ENCODE data around the gene GPC5. TPM values are rescaled to one million over a fixed set of nuclear protein-coding genes. Genes with fewer than 3 reads are reported as not detected.

GPC5 gene
- polyA plus RNA-seq, 2 donors = not detected

- Histone ChIP-seq H3K9me3 (ENCODE audit: control insufficient read depth in 2 of 2, insufficient read depth in 1 of 2, low read depth in 1 of 2, low read length in 1 of 2) (no peaks in the 10 kb centered on the region), H3K36me3 (ENCODE audit: control insufficient read depth in 2 of 2, insufficient read depth in 2 of 2, low read length in 1 of 2) (no peaks in the 10 kb centered on the region), H3K4me1 (ENCODE audit: control insufficient read depth in 2 of 2, insufficient read depth in 2 of 2, low read length in 1 of 2) (no peaks in the 10 kb centered on the region), H3K27ac (ENCODE audit: low read depth in 2 of 2, low read length in 1 of 2) (no peak overlapping the region), H3K4me3 (ENCODE audit: low read depth in 1 of 2, low read length in 2 of 2) (no peak overlapping the region), H3K27me3 (ENCODE audit: control insufficient read depth in 1 of 2, insufficient read depth in 2 of 2, low read length in 2 of 2) (no peaks in the 10 kb centered on the region)
- 73 to 79% methylated on average over 1 of the region's 1 CpG for WGBS, 2 donors
Measured at GRCh38 chr13:92150606-92151005, 752.2 kb downstream of the GPC5 start.

- Histone ChIP-seq H3K4me3 (ENCODE audit: low read depth in 1 of 2, low read length in 2 of 2) (no peak overlapping the region), H3K9me3 (ENCODE audit: control insufficient read depth in 2 of 2, insufficient read depth in 1 of 2, low read depth in 1 of 2, low read length in 1 of 2) (no peaks in the 10 kb centered on the region), H3K4me1 (ENCODE audit: control insufficient read depth in 2 of 2, insufficient read depth in 2 of 2, low read length in 1 of 2) (no peaks in the 10 kb centered on the region), H3K27ac (ENCODE audit: low read depth in 2 of 2, low read length in 1 of 2) (no peak overlapping the region), H3K27me3 (ENCODE audit: control insufficient read depth in 1 of 2, insufficient read depth in 2 of 2, low read length in 2 of 2) (no peaks in the 10 kb centered on the region), H3K36me3 (ENCODE audit: control insufficient read depth in 2 of 2, insufficient read depth in 2 of 2, low read length in 1 of 2) (no peaks in the 10 kb centered on the region)
- 56 to 64% methylated on average over 3 of the region's 3 CpGs for WGBS, 2 donors
Measured at GRCh38 chr13:92158346-92158745, 759.9 kb downstream of the GPC5 start.

- WGBS, 2 donors = 65 to 78% methylated on average over 5 of the region's 5 CpGs
- Histone ChIP-seq H3K36me3 (ENCODE audit: control insufficient read depth in 2 of 2, insufficient read depth in 2 of 2, low read length in 1 of 2) (no peaks in the 10 kb centered on the region), H3K9me3 (ENCODE audit: control insufficient read depth in 2 of 2, insufficient read depth in 1 of 2, low read depth in 1 of 2, low read length in 1 of 2) (no peaks in the 10 kb centered on the region), H3K4me1 (ENCODE audit: control insufficient read depth in 2 of 2, insufficient read depth in 2 of 2, low read length in 1 of 2) (no peaks in the 10 kb centered on the region), H3K27me3 (ENCODE audit: control insufficient read depth in 1 of 2, insufficient read depth in 2 of 2, low read length in 2 of 2) (no peaks in the 10 kb centered on the region), H3K27ac (ENCODE audit: low read depth in 2 of 2, low read length in 1 of 2) (no peak overlapping the region), H3K4me3 (ENCODE audit: low read depth in 1 of 2, low read length in 2 of 2) (no peak overlapping the region)
Measured at GRCh38 chr13:92164822-92165221, 766.4 kb downstream of the GPC5 start.

GRCh38 chr13:92172191-92172590, 773.8 kb downstream of the GPC5 start:
- H3K4me1 ChIP-seq (ENCODE audit: control insufficient read depth in 2 of 2, insufficient read depth in 2 of 2, low read length in 1 of 2) = no peaks in the 10 kb centered on the region
- H3K36me3 ChIP-seq (ENCODE audit: control insufficient read depth in 2 of 2, insufficient read depth in 2 of 2, low read length in 1 of 2) = no peaks in the 10 kb centered on the region
- no peaks in the 10 kb centered on the region for H3K9me3 ChIP-seq (ENCODE audit: control insufficient read depth in 2 of 2, insufficient read depth in 1 of 2, low read depth in 1 of 2, low read length in 1 of 2)
- H3K27ac ChIP-seq (ENCODE audit: low read depth in 2 of 2, low read length in 1 of 2) = no peak overlapping the region
- no peaks in the 10 kb centered on the region for H3K27me3 ChIP-seq (ENCODE audit: control insufficient read depth in 1 of 2, insufficient read depth in 2 of 2, low read length in 2 of 2)
- WGBS, 2 donors = 71 to 82% methylated on average over 1 of the region's 1 CpG
- no peak overlapping the region for H3K4me3 ChIP-seq (ENCODE audit: low read depth in 1 of 2, low read length in 2 of 2)

GRCh38 chr13:92173254-92173653, 774.8 kb downstream of the GPC5 start:
- Histone ChIP-seq H3K9me3 (ENCODE audit: control insufficient read depth in 2 of 2, insufficient read depth in 1 of 2, low read depth in 1 of 2, low read length in 1 of 2) (no peaks in the 10 kb centered on the region), H3K27ac (ENCODE audit: low read depth in 2 of 2, low read length in 1 of 2) (no peak overlapping the region), H3K36me3 (ENCODE audit: control insufficient read depth in 2 of 2, insufficient read depth in 2 of 2, low read length in 1 of 2) (no peaks in the 10 kb centered on the region), H3K4me1 (ENCODE audit: control insufficient read depth in 2 of 2, insufficient read depth in 2 of 2, low read length in 1 of 2) (no peaks in the 10 kb centered on the region), H3K4me3 (ENCODE audit: low read depth in 1 of 2, low read length in 2 of 2) (no peak overlapping the region), H3K27me3 (ENCODE audit: control insufficient read depth in 1 of 2, insufficient read depth in 2 of 2, low read length in 2 of 2) (no peaks in the 10 kb centered on the region)
- 90 to 95% methylated on average over 2 of the region's 2 CpGs for WGBS, 2 donors

GRCh38 chr13:92175330-92175729, 776.9 kb downstream of the GPC5 start:
- no peaks in the 10 kb centered on the region for H3K36me3 ChIP-seq (ENCODE audit: control insufficient read depth in 2 of 2, insufficient read depth in 2 of 2, low read length in 1 of 2)
- WGBS, 2 donors = 16 to 21% methylated on average over 4 of the region's 4 CpGs
- H3K27me3 ChIP-seq (ENCODE audit: control insufficient read depth in 1 of 2, insufficient read depth in 2 of 2, low read length in 2 of 2) = no peaks in the 10 kb centered on the region
- no peak overlapping the region for H3K4me3 ChIP-seq (ENCODE audit: low read depth in 1 of 2, low read length in 2 of 2)
- H3K9me3 ChIP-seq (ENCODE audit: control insufficient read depth in 2 of 2, insufficient read depth in 1 of 2, low read depth in 1 of 2, low read length in 1 of 2) = no peaks in the 10 kb centered on the region
- no peaks in the 10 kb centered on the region for H3K4me1 ChIP-seq (ENCODE audit: control insufficient read depth in 2 of 2, insufficient read depth in 2 of 2, low read length in 1 of 2)
- H3K27ac ChIP-seq (ENCODE audit: low read depth in 2 of 2, low read length in 1 of 2) = no peak overlapping the region

- 83 to 88% methylated on average over 5 of the region's 5 CpGs for WGBS, 2 donors
- H3K9me3 ChIP-seq (ENCODE audit: control insufficient read depth in 2 of 2, insufficient read depth in 1 of 2, low read depth in 1 of 2, low read length in 1 of 2) = no peaks in the 10 kb centered on the region
- no peaks in the 10 kb centered on the region for H3K4me1 ChIP-seq (ENCODE audit: control insufficient read depth in 2 of 2, insufficient read depth in 2 of 2, low read length in 1 of 2)
- H3K36me3 ChIP-seq (ENCODE audit: control insufficient read depth in 2 of 2, insufficient read depth in 2 of 2, low read length in 1 of 2) = no peaks in the 10 kb centered on the region
- H3K27me3 ChIP-seq (ENCODE audit: control insufficient read depth in 1 of 2, insufficient read depth in 2 of 2, low read length in 2 of 2) = no peaks in the 10 kb centered on the region
- H3K27ac ChIP-seq (ENCODE audit: low read depth in 2 of 2, low read length in 1 of 2) = no peak overlapping the region
- H3K4me3 ChIP-seq (ENCODE audit: low read depth in 1 of 2, low read length in 2 of 2) = no peak overlapping the region
Measured at GRCh38 chr13:92177966-92178365, 779.5 kb downstream of the GPC5 start.

GRCh38 chr13:92179223-92179622, 780.8 kb downstream of the GPC5 start:
- no peaks in the 10 kb centered on the region for H3K36me3 ChIP-seq (ENCODE audit: control insufficient read depth in 2 of 2, insufficient read depth in 2 of 2, low read length in 1 of 2)
- no peaks in the 10 kb centered on the region for H3K4me1 ChIP-seq (ENCODE audit: control insufficient read depth in 2 of 2, insufficient read depth in 2 of 2, low read length in 1 of 2)
- no peaks in the 10 kb centered on the region for H3K9me3 ChIP-seq (ENCODE audit: control insufficient read depth in 2 of 2, insufficient read depth in 1 of 2, low read depth in 1 of 2, low read length in 1 of 2)
- H3K27ac ChIP-seq (ENCODE audit: low read depth in 2 of 2, low read length in 1 of 2) = no peak overlapping the region
- no peaks in the 10 kb centered on the region for H3K27me3 ChIP-seq (ENCODE audit: control insufficient read depth in 1 of 2, insufficient read depth in 2 of 2, low read length in 2 of 2)
- 61 to 80% methylated on average over 1 of the region's 1 CpG for WGBS, 2 donors
- no peak overlapping the region for H3K4me3 ChIP-seq (ENCODE audit: low read depth in 1 of 2, low read length in 2 of 2)

GRCh38 chr13:92187378-92187989, 789.1 kb downstream of the GPC5 start:
- H3K27me3 ChIP-seq (ENCODE audit: control insufficient read depth in 1 of 2, insufficient read depth in 2 of 2, low read length in 2 of 2) = no peaks in the 10 kb centered on the region
- H3K4me3 ChIP-seq (ENCODE audit: low read depth in 1 of 2, low read length in 2 of 2) = no peak overlapping the region
- H3K27ac ChIP-seq (ENCODE audit: low read depth in 2 of 2, low read length in 1 of 2) = no peak overlapping the region
- no peaks in the 10 kb centered on the region for H3K9me3 ChIP-seq (ENCODE audit: control insufficient read depth in 2 of 2, insufficient read depth in 1 of 2, low read depth in 1 of 2, low read length in 1 of 2)
- no peaks in the 10 kb centered on the region for H3K36me3 ChIP-seq (ENCODE audit: control insufficient read depth in 2 of 2, insufficient read depth in 2 of 2, low read length in 1 of 2)
- no peaks in the 10 kb centered on the region for H3K4me1 ChIP-seq (ENCODE audit: control insufficient read depth in 2 of 2, insufficient read depth in 2 of 2, low read length in 1 of 2)
- 4 to 7% methylated on average over 1 of the region's 1 CpG for WGBS, 2 donors

GRCh38 chr13:92188574-92188973, 790.2 kb downstream of the GPC5 start:
- Histone ChIP-seq H3K27me3 (ENCODE audit: control insufficient read depth in 1 of 2, insufficient read depth in 2 of 2, low read length in 2 of 2) (no peaks in the 10 kb centered on the region), H3K4me3 (ENCODE audit: low read depth in 1 of 2, low read length in 2 of 2) (no peak overlapping the region), H3K36me3 (ENCODE audit: control insufficient read depth in 2 of 2, insufficient read depth in 2 of 2, low read length in 1 of 2) (no peaks in the 10 kb centered on the region), H3K9me3 (ENCODE audit: control insufficient read depth in 2 of 2, insufficient read depth in 1 of 2, low read depth in 1 of 2, low read length in 1 of 2) (no peaks in the 10 kb centered on the region), H3K27ac (ENCODE audit: low read depth in 2 of 2, low read length in 1 of 2) (no peak overlapping the region), H3K4me1 (ENCODE audit: control insufficient read depth in 2 of 2, insufficient read depth in 2 of 2, low read length in 1 of 2) (no peaks in the 10 kb centered on the region)
- 71 to 78% methylated on average over 2 of the region's 2 CpGs for WGBS, 2 donors

Data from esophagus (tissue), 2 donors.